ENCODE measurements around the gene TMEM156. TPM values are rescaled to one million over a fixed set of nuclear protein-coding genes. Genes with fewer than 3 reads are reported as not detected.

Gene TMEM156
- total and polyA plus RNA-seq, 2 of the 4 experiments (the other 2 are of a cell fraction) = 0.53 to 0.54 TPM

- no peak for TF ChIP-seq ELK1 (IDR thresholded peaks at IDR 0.05; ENCODE audit: borderline replicate concordance, low read depth, low read length)
Observed at GRCh38 chr4:39043861-39044363, 11.7 kb upstream of the TMEM156 start (continued).

GRCh38 chr4:39043058-39043860 is 11.1 kb upstream of the TMEM156 start:
- Histone ChIP-seq H3K9me3 (ENCODE audit: control insufficient read depth, insufficient read depth, low read length) (no peaks in the 10 kb centered on the region), H3K18ac (ENCODE audit: low read depth, low read length) (peak overlapping the region; percentile 52), H4K8ac (ENCODE audit: low read depth in 2 of 2, low read length in 2 of 2) (peak overlapping the region; percentile 79 to 94), H2BK20ac (ENCODE audit: low read depth, low read length) (peak overlapping the region; percentile 94), H2BK15ac (ENCODE audit: low read depth, low read length) (peak overlapping the region; percentile 39; the same call in 2 of the 3 replicates), H3K4me1 (ENCODE audit: control insufficient read depth, insufficient read depth, low read length) (peaks cover 16% of the 10 kb centered on the region), H3K4me2 (ENCODE audit: low read depth, low read length) (peak overlapping the region; percentile 41; the same call in 1 of the 2 replicates), H2AK9ac (replicated peaks; ENCODE audit: low read depth, low read length, poor library complexity) (no peak overlapping the region), H3K23ac (ENCODE audit: low read depth, low read length) (peak overlapping the region; percentile 88), H4K91ac (ENCODE audit: insufficient read depth, low read depth, low read length) (peak overlapping the region; percentile 93), H3K14ac (replicated peaks; ENCODE audit: low read depth, low read length) (peak overlapping the region; percentile 97), H3K56ac (ENCODE audit: extremely low read depth, insufficient read depth, low read length) (peak overlapping the region; percentile 97), H4K20me1 (ENCODE audit: insufficient read depth, low read length) (peaks cover 9% of the 10 kb centered on the region; the same call in 1 of the 2 replicates), H2BK120ac (ENCODE audit: low read depth, low read length) (peak overlapping the region; percentile 98), H3K9me1 (ENCODE audit: insufficient read depth, low read length) (peaks cover 7% of the 10 kb centered on the region; the same call in 1 of the 2 replicates), H3K27ac (ENCODE audit: insufficient read depth, low read length) (peak overlapping the region; percentile 87), H2AK5ac (ENCODE audit: low read depth, low read length) (peak overlapping the region; percentile 80), H3K9ac (ENCODE audit: low read depth, low read length) (peak overlapping the region; percentile 73; the same call in 1 of the 2 replicates), H3K79me1 (ENCODE audit: low read depth in 1 of 2, low read length in 2 of 2) (peaks cover 4 to 11% of the 10 kb centered on the region in 2 experiments; a peak in 3 of 4 replicates), H2AFZ (replicated peaks; ENCODE audit: low read length, poor library complexity) (no peak overlapping the region), H3K4me3 (ENCODE audit: insufficient read depth, low read depth, low read length) (peak overlapping the region; percentile 93; the same call in 1 of the 2 replicates), H3K36me3 (ENCODE audit: control insufficient read depth, insufficient read depth, low read length) (no peaks in the 10 kb centered on the region), H4K5ac (ENCODE audit: low read depth, low read length) (peak overlapping the region; percentile 62; the same call in 1 of the 2 replicates), H3K4ac (ENCODE audit: low read depth, low read length) (peak overlapping the region; percentile 97), H3K27me3 (ENCODE audit: control insufficient read depth, insufficient read depth, low read length) (no peaks in the 10 kb centered on the region), H2BK5ac (ENCODE audit: low read depth, low read length, poor library complexity, severe bottlenecking) (peak overlapping the region; percentile 96)
- intact Hi-C loops (cut with micrococcal nuclease) = no loop called here
- DNase-seq (peak; percentile 75), ATAC-seq (ENCODE audit: low read depth) (no peak)
- in situ Hi-C loops (cut with MboI; ENCODE audit: low sequenced_read_pairs) = no loop called here
- POLR2A ChIA-PET (ENCODE audit: unreplicated experiment) = interaction anchor here (1.3 to 1.7 kb wide), 2 partner anchors 92 to 96 kb away, joined by 3 to 4 read pairs; no protein-coding TSS in a partner anchor
- dilution Hi-C loops (cut with HindIII; ENCODE audit: low sequenced_read_pairs, unreplicated experiment) = no loop called here
- WGBS, 2 experiments (ENCODE audit: extremely low coverage in 2 of 2, insufficient read length in 1 of 2) = no CpG with 5 or more reads among the region's 10 CpGs
- no TSS peak for BruUV-seq (replicated peaks)
- CTCF ChIA-PET = interaction anchor here (0.6 to 1.5 kb wide), 2 partner anchors 13 to 150 kb away, joined by 3 to 5 read pairs; no protein-coding TSS in a partner anchor
- TF ChIP-seq RFX5 (IDR thresholded peaks at IDR 0.05; ENCODE audit: low read depth, low read length) (no peak), CEBPB (IDR thresholded peaks at IDR 0.05; ENCODE audit: low read depth, low read length) (peak; percentile 65), MAZ (IDR thresholded peaks at IDR 0.05; ENCODE audit: borderline replicate concordance, low read depth, low read length) (no peak), BHLHE40 (IDR thresholded peaks at IDR 0.05; ENCODE audit: low read depth, low read length) (peak; percentile 60; the same call in 1 of the 2 replicates), RCOR1 (IDR thresholded peaks at IDR 0.05; ENCODE audit: insufficient replicate concordance, low read length) (no peak), MXI1 (IDR thresholded peaks at IDR 0.05; ENCODE audit: borderline replicate concordance, low read depth, low read length) (no peak), MAFK (IDR thresholded peaks at IDR 0.05; ENCODE audit: low read depth, low read length) (no peak), NFE2L2 (IDR thresholded peaks at IDR 0.05; ENCODE audit: low read depth, low read length) (no peak), ELK1 (IDR thresholded peaks at IDR 0.05; ENCODE audit: borderline replicate concordance, low read depth, low read length) (no peak), RAD21 (IDR thresholded peaks at IDR 0.05; ENCODE audit: low read length) (no peak)

Measured in IMR-90 (cell line).